GM13976 (cell line): ENCODE results near the gene SOHLH1.

Source experiments
- DNase-seq: peaks from one replicate; pipeline ENCODE4 v3.0.0; 2012; ENCODE audit warnings: low spot score
- in situ Hi-C: fragments of 300-500 bp; cut with MboI; formaldehyde crosslinking; loops from one replicate; pipeline ENCODE4 v1.12.0; 2022; ENCODE audit warnings: low sequenced_read_pairs, mixed read lengths, inconsistent platforms; ENCODE audit not compliant: unreplicated experiment
- TF ChIP-seq, protein P1 (sequence below): IDR thresholded peaks from 2 replicates; pipeline ENCODE4 v1.5.1; 2012; ENCODE audit warnings: borderline replicate concordance, mild to moderate bottlenecking; ENCODE audit not compliant: insufficient read depth; ENCODE audit errors: extremely low read depth, missing control alignments, control extremely low read depth

SOHLH1 gene

DNA sequence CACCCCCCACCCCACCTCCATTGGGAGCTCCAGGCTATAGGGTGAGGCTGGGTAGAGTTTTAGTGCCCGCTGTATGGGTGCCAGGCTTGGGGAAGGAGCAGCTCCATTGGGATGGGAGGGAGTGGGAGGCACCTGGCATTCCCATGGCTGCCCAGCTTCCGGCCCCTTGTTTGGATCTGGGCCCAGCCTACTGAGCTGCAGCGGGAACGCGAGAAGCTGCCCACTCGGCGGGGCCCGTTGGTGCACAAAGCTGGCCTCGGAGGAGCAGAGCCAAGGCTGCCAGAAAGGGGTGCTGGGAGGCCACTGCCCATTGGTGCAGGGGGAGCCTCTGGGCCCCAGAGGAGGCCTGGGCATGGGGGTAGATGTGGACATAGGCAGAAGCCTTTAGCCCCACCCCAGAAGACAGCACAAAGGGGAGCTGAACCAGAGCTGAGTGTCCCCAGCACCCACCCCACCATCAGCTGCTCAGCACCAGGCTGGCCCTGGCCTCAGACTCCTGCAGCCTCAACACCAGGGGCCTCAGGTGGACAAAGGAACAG, 31.7 kb downstream of the SOHLH1 start:
- TF ChIP-seq, protein P1, sequence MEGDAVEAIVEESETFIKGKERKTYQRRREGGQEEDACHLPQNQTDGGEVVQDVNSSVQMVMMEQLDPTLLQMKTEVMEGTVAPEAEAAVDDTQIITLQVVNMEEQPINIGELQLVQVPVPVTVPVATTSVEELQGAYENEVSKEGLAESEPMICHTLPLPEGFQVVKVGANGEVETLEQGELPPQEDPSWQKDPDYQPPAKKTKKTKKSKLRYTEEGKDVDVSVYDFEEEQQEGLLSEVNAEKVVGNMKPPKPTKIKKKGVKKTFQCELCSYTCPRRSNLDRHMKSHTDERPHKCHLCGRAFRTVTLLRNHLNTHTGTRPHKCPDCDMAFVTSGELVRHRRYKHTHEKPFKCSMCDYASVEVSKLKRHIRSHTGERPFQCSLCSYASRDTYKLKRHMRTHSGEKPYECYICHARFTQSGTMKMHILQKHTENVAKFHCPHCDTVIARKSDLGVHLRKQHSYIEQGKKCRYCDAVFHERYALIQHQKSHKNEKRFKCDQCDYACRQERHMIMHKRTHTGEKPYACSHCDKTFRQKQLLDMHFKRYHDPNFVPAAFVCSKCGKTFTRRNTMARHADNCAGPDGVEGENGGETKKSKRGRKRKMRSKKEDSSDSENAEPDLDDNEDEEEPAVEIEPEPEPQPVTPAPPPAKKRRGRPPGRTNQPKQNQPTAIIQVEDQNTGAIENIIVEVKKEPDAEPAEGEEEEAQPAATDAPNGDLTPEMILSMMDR = no peak
- peak; percentile 13 for DNase-seq
- in situ Hi-C loops = no loop called here

DNA sequence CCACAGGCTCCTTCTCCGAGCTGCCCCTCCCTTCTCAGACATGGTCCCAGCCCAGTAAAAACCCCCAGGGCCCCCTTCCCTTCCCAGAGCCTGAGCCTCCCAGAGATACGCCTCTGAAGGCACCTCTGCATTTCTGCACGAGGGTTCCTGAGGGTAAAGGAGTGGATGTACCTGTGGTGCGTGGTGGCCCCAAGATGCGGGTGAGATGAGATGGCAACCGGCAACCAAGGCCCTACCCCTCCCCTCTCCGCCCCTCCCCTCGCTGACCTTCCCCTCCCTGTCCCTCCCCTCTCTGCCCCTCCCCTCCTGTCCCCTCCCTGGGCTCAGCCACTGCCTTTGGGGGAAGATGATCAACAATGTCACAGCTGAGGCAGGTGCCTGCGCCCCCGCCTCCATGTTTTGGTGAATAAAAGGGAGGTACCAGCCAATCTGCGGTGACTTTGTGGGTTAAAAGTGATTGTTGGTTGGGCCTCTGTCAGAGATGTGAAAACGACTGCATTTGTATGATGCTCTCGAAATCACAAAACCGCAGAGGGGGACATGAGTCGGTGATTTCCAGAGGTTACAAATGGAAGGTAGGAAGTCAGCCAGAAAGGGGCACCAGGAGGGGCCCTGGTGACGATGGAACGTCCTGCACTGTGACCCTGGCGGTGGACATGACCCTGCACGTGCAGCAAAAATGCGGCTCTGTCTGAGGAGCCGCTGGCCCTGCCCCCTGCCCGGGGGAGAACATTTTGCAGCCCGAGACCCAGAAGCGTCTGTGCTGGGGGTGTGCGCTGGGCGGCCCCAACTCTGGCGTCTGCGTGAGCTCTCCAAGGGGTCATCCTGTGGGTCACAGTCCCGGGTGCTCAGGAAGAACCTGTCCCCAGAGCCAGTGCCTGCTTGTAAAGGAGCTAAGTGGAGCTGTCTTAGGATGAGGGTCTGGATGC, 32.5 kb downstream of the SOHLH1 start:
- DNase-seq = peak; percentile 22
- in situ Hi-C loops = no loop called here
- TF ChIP-seq, protein P1 = no peak

DNA sequence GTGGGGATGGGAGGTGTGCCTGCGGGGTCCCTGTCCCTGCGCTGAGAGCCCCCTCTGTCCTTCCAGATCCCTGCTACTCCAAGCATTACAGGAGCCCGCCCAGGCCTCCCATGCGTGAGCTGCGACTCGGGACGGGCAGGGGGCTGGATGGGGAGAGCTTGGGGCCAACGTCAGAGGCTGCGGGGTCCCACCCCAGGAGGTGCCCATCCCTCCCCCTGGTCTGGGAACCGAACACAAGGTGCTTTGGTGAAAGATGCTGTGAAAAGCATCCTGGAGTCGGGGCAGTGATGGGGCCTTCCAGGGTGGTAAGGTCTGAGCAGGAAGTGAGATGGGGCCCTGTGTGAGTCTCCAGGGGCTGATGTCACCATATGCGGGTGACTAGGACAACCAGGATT, 33.5 kb downstream of the SOHLH1 start:
- TF ChIP-seq, protein P1 = no peak
- DNase-seq = peak; percentile 26
- in situ Hi-C loops = no loop called here

DNA sequence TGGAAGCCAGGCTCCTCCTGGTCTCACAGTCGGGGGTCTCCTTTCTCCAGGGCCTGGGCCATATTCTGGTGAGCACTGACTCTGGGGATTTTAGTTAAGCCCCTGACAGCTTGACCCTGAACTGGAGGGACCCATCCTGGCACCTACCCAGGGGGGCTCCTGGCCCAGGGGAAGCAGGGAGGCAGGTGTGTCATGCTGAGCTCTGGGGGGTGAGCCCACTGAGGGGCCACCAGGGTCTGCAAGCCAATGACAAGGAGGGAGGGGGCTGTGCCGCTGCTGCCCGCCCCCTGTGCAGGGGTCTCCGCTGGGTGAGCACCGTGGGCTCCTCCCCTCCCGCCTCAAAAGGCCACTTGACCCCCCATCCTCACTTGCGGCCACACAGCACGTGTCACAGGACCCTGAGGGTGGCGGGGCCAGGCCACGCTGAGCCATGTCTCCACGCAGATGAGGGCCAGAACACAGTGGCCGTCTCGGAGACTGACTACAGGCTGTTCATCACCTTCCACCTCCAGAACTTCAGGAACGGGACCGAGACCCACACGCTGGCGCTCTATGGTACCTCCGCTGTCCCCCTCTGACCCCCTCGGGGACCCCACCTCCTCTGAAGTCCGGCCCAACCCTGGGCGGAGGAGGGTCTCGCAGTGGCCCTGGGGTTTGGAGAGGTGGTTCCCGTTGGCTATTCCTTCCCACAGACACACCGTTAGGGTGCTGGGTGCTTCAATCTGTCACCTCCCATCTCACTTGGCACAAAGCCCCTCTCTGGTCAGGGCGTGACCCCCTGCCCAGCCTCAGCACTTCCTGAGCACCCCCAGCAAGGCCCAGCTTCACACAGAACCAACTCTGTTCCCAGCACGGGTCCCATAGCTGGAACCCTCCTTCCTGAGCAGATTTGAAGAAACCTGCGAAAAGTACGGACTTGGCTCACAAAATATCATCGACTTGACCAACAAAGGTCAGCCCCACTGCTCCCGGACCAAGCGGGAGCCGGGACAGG, 34.2 kb downstream of the SOHLH1 start:
- in situ Hi-C loops = no loop called here
- DNase-seq = peak; percentile 19
- TF ChIP-seq, protein P1 = no peak

DNA sequence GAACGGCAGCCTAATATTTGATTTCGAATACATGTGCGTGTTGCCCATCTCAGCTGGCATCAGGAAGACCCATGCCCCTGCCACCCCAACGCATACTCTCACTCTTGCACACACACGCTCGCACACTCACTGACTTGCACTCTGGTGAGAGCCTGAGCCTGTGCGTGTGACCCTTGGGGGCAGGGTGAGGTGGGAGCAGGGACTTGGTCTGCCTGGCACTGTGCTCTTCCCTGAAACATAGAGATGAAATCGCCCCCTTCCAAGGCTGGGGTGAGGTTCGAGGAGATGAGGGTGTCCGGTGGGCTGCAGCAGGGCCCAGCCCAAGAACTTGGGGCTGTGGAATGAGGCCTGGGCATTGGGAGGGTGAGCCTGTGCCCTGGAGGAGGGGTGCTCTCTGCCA, 35.0 kb downstream of the SOHLH1 start:
- in situ Hi-C loops = no loop called here
- TF ChIP-seq, protein P1 = no peak

DNA sequence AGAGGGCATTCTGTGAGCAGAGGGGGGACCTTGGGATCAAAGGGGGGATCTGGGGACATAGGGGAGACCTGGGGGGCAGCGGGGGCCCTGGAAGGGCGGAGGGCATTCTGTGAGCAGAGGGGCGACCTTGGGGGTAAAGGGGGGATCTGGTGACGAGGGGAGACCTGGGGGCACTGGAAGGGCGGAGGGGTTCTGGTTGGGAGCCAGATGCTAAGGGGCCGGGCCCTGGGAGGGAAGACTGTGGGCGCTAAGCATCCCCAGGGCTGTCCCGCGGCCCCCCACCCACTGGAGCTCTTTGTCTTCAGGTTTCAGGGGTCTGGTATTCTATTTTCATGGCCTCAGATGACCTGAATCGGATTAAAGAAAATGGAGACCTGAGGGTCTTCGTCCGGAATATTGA, 35.4 kb downstream of the SOHLH1 start:
- TF ChIP-seq, protein P1 = no peak
- in situ Hi-C loops = no loop called here

More for the DNA sequence above, 35.0 kb downstream of the SOHLH1 start:
- no peak for DNase-seq

More for the DNA sequence above, 35.4 kb downstream of the SOHLH1 start:
- DNase-seq = peak; percentile 13
